ENCODE results near the gene ENAH.

ENAH gene

GRCh38 chr1:225462714-225463574, 190.0 kb downstream of the ENAH start:
- TF ChIP-seq, protein P1, sequence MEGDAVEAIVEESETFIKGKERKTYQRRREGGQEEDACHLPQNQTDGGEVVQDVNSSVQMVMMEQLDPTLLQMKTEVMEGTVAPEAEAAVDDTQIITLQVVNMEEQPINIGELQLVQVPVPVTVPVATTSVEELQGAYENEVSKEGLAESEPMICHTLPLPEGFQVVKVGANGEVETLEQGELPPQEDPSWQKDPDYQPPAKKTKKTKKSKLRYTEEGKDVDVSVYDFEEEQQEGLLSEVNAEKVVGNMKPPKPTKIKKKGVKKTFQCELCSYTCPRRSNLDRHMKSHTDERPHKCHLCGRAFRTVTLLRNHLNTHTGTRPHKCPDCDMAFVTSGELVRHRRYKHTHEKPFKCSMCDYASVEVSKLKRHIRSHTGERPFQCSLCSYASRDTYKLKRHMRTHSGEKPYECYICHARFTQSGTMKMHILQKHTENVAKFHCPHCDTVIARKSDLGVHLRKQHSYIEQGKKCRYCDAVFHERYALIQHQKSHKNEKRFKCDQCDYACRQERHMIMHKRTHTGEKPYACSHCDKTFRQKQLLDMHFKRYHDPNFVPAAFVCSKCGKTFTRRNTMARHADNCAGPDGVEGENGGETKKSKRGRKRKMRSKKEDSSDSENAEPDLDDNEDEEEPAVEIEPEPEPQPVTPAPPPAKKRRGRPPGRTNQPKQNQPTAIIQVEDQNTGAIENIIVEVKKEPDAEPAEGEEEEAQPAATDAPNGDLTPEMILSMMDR (IDR thresholded peaks at IDR 0.05; ENCODE audit: low read depth, low read length) = no peak
- no peak for DNase-seq (ENCODE audit: extremely low read depth, low read depth)

GRCh38 chr1:225462429-225462713, 190.6 kb downstream of the ENAH start:
- no peak for DNase-seq (ENCODE audit: extremely low read depth, low read depth)
- TF ChIP-seq, protein P1 (IDR thresholded peaks at IDR 0.05; ENCODE audit: low read depth, low read length) = no peak

GRCh38 chr1:225461533-225462428, 191.1 kb downstream of the ENAH start:
- no peak for DNase-seq (ENCODE audit: extremely low read depth, low read depth)
- TF ChIP-seq, protein P1 (IDR thresholded peaks at IDR 0.05; ENCODE audit: low read depth, low read length) = no peak

DNA sequence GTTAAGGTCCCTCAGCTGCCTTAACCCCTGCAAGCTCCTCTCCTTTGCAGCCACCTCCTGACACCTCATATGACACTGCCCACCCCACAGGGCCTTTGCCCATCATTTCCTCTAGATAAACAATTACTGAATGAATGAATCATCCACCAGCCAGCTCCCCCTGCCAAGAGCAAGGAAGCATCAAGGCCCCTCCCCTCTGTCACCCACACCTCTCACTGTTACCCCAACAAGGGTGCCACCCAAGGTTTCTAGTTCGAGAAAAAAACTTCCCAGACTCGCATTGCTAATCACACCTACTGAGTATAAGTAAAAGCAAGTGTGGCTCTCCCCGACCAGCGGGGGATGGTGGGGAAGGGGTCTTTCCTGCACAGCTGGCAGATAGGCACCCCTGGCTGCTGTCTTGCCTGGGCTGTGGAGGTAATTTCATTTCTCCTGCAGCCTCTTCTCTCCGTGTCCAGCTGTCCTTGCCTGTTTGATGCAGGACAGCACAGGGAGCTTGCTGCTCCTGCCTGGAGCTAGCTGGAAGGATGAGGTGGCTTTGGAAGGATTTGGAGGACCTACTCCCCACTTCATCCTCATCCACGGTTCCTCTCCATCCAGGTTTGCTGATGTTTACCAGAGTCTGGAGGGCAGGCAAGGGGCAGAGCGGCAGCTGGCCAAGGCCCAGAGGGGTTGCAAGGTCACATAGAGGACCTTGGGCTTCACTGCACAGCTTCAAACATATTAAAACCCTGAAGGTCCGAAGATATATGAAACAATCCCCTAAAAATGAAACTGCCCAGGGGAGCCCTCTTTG, 192.0 kb downstream of the ENAH start:
- no peak for DNase-seq (ENCODE audit: extremely low read depth, low read depth)
- TF ChIP-seq, protein P1 (IDR thresholded peaks at IDR 0.05; ENCODE audit: low read depth, low read length) = no peak

DNA sequence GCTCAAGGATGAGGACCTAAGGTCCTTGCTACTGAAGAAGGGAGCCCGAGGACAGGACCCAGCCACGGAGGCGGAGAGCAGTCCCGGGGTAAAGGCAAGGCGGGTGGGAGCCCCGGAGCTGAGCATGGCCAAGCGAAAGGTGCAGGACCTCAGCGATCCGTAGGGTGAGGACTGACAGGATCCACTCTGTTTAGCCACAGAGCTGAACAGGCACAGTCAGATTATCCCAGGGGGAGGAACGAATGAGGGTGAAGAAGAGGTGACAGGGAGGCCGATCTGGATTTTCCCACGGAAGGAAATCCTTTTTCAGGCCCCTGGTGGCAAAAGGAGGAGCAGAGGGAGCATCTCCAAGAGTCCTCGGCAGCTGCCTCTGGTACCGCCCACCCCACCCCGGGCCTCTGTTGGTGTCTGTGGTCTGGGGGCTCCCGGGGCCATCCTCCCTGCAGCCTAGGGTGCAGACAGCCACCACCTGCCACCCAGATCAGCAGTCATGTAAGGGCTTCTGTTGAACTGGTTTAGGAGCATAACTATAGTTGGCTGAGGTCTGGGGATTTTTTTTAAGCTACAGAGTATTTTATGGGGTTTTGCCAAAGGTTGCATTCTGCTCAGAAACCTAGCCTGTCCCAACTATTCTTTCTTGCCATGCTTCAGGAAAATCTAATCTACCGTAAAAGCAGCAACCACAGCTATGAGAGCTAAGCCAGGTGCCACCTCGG, 192.7 kb downstream of the ENAH start:
- TF ChIP-seq, protein P1 (IDR thresholded peaks at IDR 0.05; ENCODE audit: low read depth, low read length) = no peak
- DNase-seq (ENCODE audit: extremely low read depth, low read depth) = no peak

- TF ChIP-seq, protein P1 (IDR thresholded peaks at IDR 0.05; ENCODE audit: low read depth, low read length) = no peak
- DNase-seq (ENCODE audit: extremely low read depth, low read depth) = no peak
Observed at GRCh38 chr1:225458222-225458631, 194.7 kb downstream of the ENAH start.

Measured in AG09319 (cell line).